GM21447 (cell line): ENCODE data around the gene GYS1.
A peak's percentile ranks its signal among the peaks of the same experiment; 100 is the strongest.

ENCODE experiments used
- ATAC-seq: cut with Tn5 transposase; IDR thresholded peaks from one replicate; pipeline ENCODE4 v1.9.1; 2021; ENCODE audit not compliant: unreplicated experiment

The GYS1 gene

GRCh38 chr19:48965040-48965805 is 27.9 kb downstream of the GYS1 start, which contains the start of gene FTL:
Gene FTL, plus strand, starts transcription at chr19:48965309. Its CDS starts 199 bp downstream, at chr19:48965508.
- peak; percentile 35 for ATAC-seq

GRCh38 chr19:48964205-48965039 is 28.7 kb downstream of the GYS1 start:
- ATAC-seq = no peak

GRCh38 chr19:48963371-48964204 is 29.5 kb downstream of the GYS1 start:
- peak; percentile 32 for ATAC-seq

GRCh38 chr19:48962849-48963165 is 30.3 kb downstream of the GYS1 start:
- ATAC-seq = no peak

- no peak for ATAC-seq
These were observed 30.9 kb downstream of the GYS1 start for GRCh38 chr19:48962029-48962848.

GRCh38 chr19:48961673-48962028 is 31.5 kb downstream of the GYS1 start:
- no peak for ATAC-seq

GRCh38 chr19:48961051-48961649 is 32.0 kb downstream of the GYS1 start:
- ATAC-seq = no peak

GRCh38 chr19:48959341-48960239 is 33.5 kb downstream of the GYS1 start:
- ATAC-seq = no peak

GRCh38 chr19:48958006-48958405 is 35.1 kb downstream of the GYS1 start:
- no peak for ATAC-seq

- no peak for ATAC-seq
These were observed 37.7 kb downstream of the GYS1 start for GRCh38 chr19:48955308-48955958.

- ATAC-seq = peak; percentile 59
These were observed 38.4 kb downstream of the GYS1 start, which contains the start of gene BAX for GRCh38 chr19:48954595-48955307. Gene BAX, plus strand, starts transcription at chr19:48954875. Its CDS starts 54 bp downstream, at chr19:48954929.

- ATAC-seq = no peak
These were observed 39.0 kb downstream of the GYS1 start for GRCh38 chr19:48953990-48954594.

GRCh38 chr19:48953141-48953540 is 40.0 kb downstream of the GYS1 start:
- ATAC-seq = no peak

GRCh38 chr19:48950830-48951519 is 42.1 kb downstream of the GYS1 start:
- no peak for ATAC-seq

- ATAC-seq = no peak
These were observed 43.0 kb downstream of the GYS1 start for GRCh38 chr19:48950159-48950558.

- ATAC-seq = no peak
These were observed 45.9 kb downstream of the GYS1 start for GRCh38 chr19:48947258-48947542.
